Measurements from ENCODE around the gene SAMD8.
A peak's percentile ranks its signal among the peaks of the same experiment; 100 is the strongest.

SAMD8 gene

DNA sequence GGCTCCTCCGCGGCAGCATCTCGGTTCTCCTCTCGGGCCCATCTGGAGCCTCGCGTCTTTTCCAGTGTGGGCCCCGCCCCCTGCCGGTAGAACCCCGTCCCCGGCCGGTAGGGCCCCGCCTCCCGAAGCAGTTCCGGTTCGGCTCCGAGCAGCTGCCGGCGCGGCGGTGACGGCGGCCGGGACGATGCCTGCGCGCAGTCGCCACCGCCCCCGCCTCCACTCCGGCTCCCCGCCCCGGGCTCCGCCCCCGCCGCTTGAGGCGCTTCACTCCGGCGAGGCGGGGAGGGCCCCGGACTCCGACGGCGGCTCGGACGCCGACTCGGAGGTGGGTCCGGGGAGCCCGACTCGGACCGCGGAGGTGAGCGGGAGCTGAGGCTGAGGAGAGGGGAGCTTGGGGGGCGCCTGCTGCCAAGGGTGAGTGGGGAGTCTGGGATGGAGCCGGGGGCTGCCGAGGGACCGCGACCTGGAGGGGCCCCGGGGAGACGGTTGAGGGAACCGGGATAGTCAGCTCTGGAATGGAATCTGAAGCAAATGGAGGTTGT lies at the start of gene SAMD8:
Gene SAMD8 (plus strand): TSS at position 292 of the 542 bp plus-strand sequence. CDS start 38,873 bp downstream, outside the sequence.
- H3K4me3 ChIP-seq (ENCODE audit: low read depth, low read length), result peak within 1 kb of the TSS; percentile 74
- peak; percentile 98 for DNase-seq (ENCODE audit: low read depth)
- TF ChIP-seq, protein P1, sequence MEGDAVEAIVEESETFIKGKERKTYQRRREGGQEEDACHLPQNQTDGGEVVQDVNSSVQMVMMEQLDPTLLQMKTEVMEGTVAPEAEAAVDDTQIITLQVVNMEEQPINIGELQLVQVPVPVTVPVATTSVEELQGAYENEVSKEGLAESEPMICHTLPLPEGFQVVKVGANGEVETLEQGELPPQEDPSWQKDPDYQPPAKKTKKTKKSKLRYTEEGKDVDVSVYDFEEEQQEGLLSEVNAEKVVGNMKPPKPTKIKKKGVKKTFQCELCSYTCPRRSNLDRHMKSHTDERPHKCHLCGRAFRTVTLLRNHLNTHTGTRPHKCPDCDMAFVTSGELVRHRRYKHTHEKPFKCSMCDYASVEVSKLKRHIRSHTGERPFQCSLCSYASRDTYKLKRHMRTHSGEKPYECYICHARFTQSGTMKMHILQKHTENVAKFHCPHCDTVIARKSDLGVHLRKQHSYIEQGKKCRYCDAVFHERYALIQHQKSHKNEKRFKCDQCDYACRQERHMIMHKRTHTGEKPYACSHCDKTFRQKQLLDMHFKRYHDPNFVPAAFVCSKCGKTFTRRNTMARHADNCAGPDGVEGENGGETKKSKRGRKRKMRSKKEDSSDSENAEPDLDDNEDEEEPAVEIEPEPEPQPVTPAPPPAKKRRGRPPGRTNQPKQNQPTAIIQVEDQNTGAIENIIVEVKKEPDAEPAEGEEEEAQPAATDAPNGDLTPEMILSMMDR (IDR thresholded peaks at IDR 0.05; ENCODE audit: insufficient read depth, low read depth, low read length, missing control alignments), result no peak

GRCh38 chr10:75061709-75062505 lies 49.5 kb upstream of the SAMD8 start:
- TF ChIP-seq, protein P1 (IDR thresholded peaks at IDR 0.05; ENCODE audit: insufficient read depth, low read depth, low read length, missing control alignments), result no peak
- DNase-seq (ENCODE audit: low read depth), result peak; percentile 59
- no peak overlapping the region for H3K4me3 ChIP-seq (ENCODE audit: low read depth, low read length)

GRCh38 chr10:75062506-75063299 lies 48.8 kb upstream of the SAMD8 start:
- no peak for DNase-seq (ENCODE audit: low read depth)
- H3K4me3 ChIP-seq (ENCODE audit: low read depth, low read length), result no peak overlapping the region
- TF ChIP-seq, protein P1 (IDR thresholded peaks at IDR 0.05; ENCODE audit: insufficient read depth, low read depth, low read length, missing control alignments), result no peak

GRCh38 chr10:75063461-75064230 lies 47.8 kb upstream of the SAMD8 start:
- TF ChIP-seq, protein P1 (IDR thresholded peaks at IDR 0.05; ENCODE audit: insufficient read depth, low read depth, low read length, missing control alignments), result no peak
- no peak for DNase-seq (ENCODE audit: low read depth)
- H3K4me3 ChIP-seq (ENCODE audit: low read depth, low read length), result no peak overlapping the region

DNA sequence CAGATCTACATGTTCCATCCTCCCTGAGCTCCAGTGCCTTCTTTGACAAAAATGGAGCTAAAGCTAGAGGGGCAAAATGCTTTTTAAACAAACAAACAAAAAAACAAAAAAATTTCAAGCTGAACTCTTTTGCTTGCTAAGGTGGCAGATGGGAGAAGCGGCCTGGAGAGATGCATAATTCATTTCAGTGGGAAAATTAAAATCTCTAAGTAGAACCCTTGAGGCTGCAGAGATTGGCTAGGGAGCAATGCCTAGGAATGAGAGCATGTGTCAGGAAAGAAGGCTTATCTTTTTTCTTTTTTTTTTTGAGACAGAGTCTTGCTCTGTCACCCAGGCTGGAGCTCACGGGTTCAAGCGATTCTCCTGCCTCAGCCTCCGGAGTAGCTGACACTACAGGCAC lies 46.4 kb upstream of the SAMD8 start:
- H3K4me3 ChIP-seq (ENCODE audit: low read depth, low read length), result no peak overlapping the region
- TF ChIP-seq, protein P1 (IDR thresholded peaks at IDR 0.05; ENCODE audit: insufficient read depth, low read depth, low read length, missing control alignments), result no peak
- DNase-seq (ENCODE audit: low read depth), result no peak

GRCh38 chr10:75066271-75066670 lies 45.2 kb upstream of the SAMD8 start:
- DNase-seq (ENCODE audit: low read depth), result no peak
- H3K4me3 ChIP-seq (ENCODE audit: low read depth, low read length), result no peak overlapping the region
- TF ChIP-seq, protein P1 (IDR thresholded peaks at IDR 0.05; ENCODE audit: insufficient read depth, low read depth, low read length, missing control alignments), result no peak
